Activated B cell treated with CpG ODN at 0.5 μM for 24 hours (primary cell): ENCODE data around the gene CELA3A. TPM values are rescaled to one million over a fixed set of nuclear protein-coding genes. Genes with fewer than 3 reads are reported as not detected.

ENCODE experiments used
- ATAC-seq: fragments of 200-7000 bp; cut with Tn5 transposase; one replicate; pipeline ENCODE4 v1.10.0; 2021; ENCODE audit warnings: low read depth, mild to moderate bottlenecking, moderate library complexity
- CTCF ChIA-PET: fragments of 350-600 bp; sonication (Branson Sonifier 250); formaldehyde crosslinking; loops from one replicate; lab custom pipeline; 2021; ENCODE audit warnings: antibody characterized with exemption; lab: Charles Lee
- POLR2A ChIA-PET: fragments of 350-600 bp; sonication (Branson Sonifier 250); formaldehyde crosslinking; loops from one replicate; lab custom pipeline; 2021; ENCODE audit warnings: antibody characterized with exemption; lab: Charles Lee
- DNase-seq: peaks from one replicate; pipeline ENCODE4 v3.0.0; 2022
- H3K27ac Mint-ChIP-seq: one replicate; pipeline ENCODE4 v1.8.0; 2020; ENCODE audit warnings: mixed read lengths
- H3K27me3 Mint-ChIP-seq: one replicate; pipeline ENCODE4 v1.8.0; 2021; ENCODE audit warnings: mixed read lengths
- H3K36me3 Mint-ChIP-seq: one replicate; pipeline ENCODE4 v1.8.0; 2021; ENCODE audit warnings: low read depth, mixed read lengths
- H3K4me1 Mint-ChIP-seq: one replicate; pipeline ENCODE4 v1.8.0; 2021; ENCODE audit warnings: mixed read lengths
- H3K4me3 Mint-ChIP-seq: one replicate; pipeline ENCODE4 v1.8.0; 2020; ENCODE audit warnings: mild to moderate bottlenecking, mixed read lengths
- H3K9me3 Mint-ChIP-seq: one replicate; pipeline ENCODE4 v1.8.0; 2020; ENCODE audit warnings: mixed read lengths
- intact Hi-C: fragments of 100-400 bp; cut with micrococcal nuclease; formaldehyde crosslinking; loops from one replicate; pipeline ENCODE4 v1.15.1; 2024
- total RNA-seq: library from RNA; stranded (reverse); gene quantifications from 2 replicates; pipeline ENCODE4 v1.2.3, GENCODE V29; 2022
- TF ChIP-seq, protein P1 (sequence below): fragments of 200-600 bp; IDR thresholded peaks from one replicate; pipeline ENCODE4 v1.8.0; 2022; ENCODE audit warnings: antibody characterized with exemption, mild to moderate bottlenecking

Gene CELA3A
- total RNA-seq, 1 donor from 2014 or later, result not detected

DNA sequence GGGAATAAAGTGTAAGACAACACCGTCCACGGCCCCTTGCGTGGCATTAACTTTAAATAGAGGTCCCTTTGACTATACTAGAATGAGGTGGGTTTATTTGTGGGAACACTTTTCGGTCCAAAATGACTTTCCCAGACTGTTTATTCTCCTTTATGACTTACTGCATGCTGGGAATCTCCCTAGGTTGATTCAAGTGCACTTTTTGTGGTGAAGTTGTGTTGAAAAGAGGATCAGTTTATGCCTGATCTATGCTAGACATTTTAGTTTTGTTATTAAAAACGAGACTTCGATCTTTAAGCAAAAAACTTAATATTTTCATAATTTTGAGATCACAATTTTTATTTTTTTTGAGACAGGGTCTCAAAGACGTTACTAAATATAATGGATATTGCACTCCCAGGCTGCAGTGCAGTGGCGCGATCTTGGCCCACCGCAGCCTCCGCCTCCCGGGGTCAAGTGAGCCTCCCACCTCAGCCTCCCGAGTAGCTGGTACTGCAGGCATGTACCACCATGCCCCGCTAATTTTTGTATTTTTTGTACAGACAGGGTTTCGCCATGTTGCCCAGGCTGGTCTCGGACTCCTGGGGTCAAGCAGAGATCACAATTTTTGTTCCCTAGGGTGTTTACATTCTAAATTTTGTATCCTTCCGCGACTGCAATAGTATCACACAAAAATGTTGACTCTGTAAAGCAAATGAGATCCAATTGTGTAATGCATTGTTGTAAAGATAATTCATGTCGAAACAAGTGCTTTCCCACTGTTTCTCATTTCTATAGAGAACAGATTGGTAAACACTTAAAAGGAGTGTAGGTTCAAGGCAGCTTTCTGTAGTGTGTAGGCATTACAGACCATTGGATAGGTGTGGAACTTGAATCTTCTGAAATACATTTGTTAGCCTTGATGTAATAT lies 52.7 kb downstream of the CELA3A start:
- Mint-ChIP-seq H3K27ac (peak overlapping the region; percentile 89), H3K27me3 (no peaks in the 10 kb centered on the region), H3K9me3 (no peaks in the 10 kb centered on the region), H3K36me3 (peaks cover 42% of the 10 kb centered on the region), H3K4me1 (peaks cover 55% of the 10 kb centered on the region), H3K4me3 (peak overlapping the region; percentile 95)
- TF ChIP-seq, protein P1, sequence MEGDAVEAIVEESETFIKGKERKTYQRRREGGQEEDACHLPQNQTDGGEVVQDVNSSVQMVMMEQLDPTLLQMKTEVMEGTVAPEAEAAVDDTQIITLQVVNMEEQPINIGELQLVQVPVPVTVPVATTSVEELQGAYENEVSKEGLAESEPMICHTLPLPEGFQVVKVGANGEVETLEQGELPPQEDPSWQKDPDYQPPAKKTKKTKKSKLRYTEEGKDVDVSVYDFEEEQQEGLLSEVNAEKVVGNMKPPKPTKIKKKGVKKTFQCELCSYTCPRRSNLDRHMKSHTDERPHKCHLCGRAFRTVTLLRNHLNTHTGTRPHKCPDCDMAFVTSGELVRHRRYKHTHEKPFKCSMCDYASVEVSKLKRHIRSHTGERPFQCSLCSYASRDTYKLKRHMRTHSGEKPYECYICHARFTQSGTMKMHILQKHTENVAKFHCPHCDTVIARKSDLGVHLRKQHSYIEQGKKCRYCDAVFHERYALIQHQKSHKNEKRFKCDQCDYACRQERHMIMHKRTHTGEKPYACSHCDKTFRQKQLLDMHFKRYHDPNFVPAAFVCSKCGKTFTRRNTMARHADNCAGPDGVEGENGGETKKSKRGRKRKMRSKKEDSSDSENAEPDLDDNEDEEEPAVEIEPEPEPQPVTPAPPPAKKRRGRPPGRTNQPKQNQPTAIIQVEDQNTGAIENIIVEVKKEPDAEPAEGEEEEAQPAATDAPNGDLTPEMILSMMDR, result no peak
- intact Hi-C loops, result loop anchor here (1.0 to 5.0 kb wide), 4 partner anchors 15 to 271 kb away; partner anchors contain the start of gene USP48
- POLR2A ChIA-PET, result interaction anchor here (0.7 to 22.8 kb wide), 14 partner anchors 13 to 761 kb away, joined by 3 to 659 read pairs (median 6); partner anchors contain the start of gene USP48
- ATAC-seq (no peak), DNase-seq (no peak)
- CTCF ChIA-PET, result interaction anchor here (1.3 to 2.5 kb wide), 2 partner anchors 29 to 31 kb away, joined by 3 to 16 read pairs; no protein-coding TSS in a partner anchor

DNA sequence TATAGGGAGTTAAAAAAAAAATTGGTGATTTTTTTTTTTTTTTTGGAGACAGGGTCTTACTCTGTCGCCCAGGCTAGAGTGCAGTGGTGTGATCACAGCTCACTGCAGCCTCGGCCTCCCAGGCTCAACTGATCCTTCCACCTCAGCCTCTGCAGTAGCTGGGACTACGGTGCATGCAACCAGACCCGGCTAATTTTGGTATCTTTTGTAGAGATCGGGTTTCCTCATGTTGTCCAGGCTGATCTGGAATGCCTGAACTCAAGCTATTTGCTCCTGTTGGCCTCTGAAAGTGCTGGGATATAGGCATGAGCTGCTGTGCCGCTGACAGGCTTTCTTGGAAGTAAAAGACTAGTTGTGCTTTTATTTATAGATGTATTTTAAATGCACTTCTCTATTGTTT lies 54.0 kb downstream of the CELA3A start:
- H3K9me3 Mint-ChIP-seq, result no peaks in the 10 kb centered on the region
- TF ChIP-seq, protein P1, result no peak
- intact Hi-C loops, result no loop called here
- peak overlapping the region; percentile 30 for H3K27ac Mint-ChIP-seq
- no peak for ATAC-seq
- POLR2A ChIA-PET, result interaction anchor here (0.7 to 22.8 kb wide), 7 partner anchors 8 to 587 kb away, joined by 3 to 659 read pairs (median 6); no protein-coding TSS in a partner anchor
- H3K36me3 Mint-ChIP-seq, result peaks cover 45% of the 10 kb centered on the region
- H3K4me3 Mint-ChIP-seq, result peak overlapping the region; percentile 49
- DNase-seq, result no peak
- peaks cover 65% of the 10 kb centered on the region for H3K4me1 Mint-ChIP-seq
- CTCF ChIA-PET, result interaction anchor here (0.7 kb wide), 1 partner anchor 37 kb away, joined by 3 read pairs; no protein-coding TSS in a partner anchor
- H3K27me3 Mint-ChIP-seq, result no peaks in the 10 kb centered on the region

DNA sequence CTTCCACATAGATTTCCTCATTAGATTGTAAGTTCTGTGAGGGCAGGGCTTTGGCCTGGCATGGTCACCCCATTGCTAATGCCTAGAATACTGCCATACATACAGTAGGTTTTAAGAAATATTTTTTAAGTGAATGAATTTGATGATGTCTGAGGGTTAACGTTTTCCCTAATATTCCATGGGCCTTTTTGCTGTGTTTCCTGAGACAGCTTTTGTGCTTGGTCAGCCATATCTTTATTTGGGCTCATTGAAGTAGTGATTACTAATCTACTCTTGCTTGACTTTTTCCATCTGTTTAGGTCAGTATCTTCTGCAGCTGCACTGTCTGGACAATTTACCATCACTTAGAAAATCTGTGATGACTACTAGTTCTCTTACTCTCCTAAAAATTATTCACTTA lies 54.6 kb downstream of the CELA3A start:
- DNase-seq (no peak), ATAC-seq (no peak)
- peaks cover 47% of the 10 kb centered on the region for H3K36me3 Mint-ChIP-seq
- H3K4me1 Mint-ChIP-seq, result peaks cover 71% of the 10 kb centered on the region
- TF ChIP-seq, protein P1, result no peak
- peak overlapping the region; percentile 38 for H3K27ac Mint-ChIP-seq
- H3K9me3 Mint-ChIP-seq, result no peaks in the 10 kb centered on the region
- CTCF ChIA-PET, result no interaction called here
- POLR2A ChIA-PET, result interaction anchor here (0.6 to 22.8 kb wide), 5 partner anchors 11 to 1570 kb away, joined by 6 to 659 read pairs (median 11); partner anchors contain the start of gene CAMK2N1
- peak overlapping the region; percentile 41 for H3K4me3 Mint-ChIP-seq
- intact Hi-C loops, result loop anchor here (2.0 kb wide), 1 partner anchor 19 kb away; no protein-coding TSS in a partner anchor
- H3K27me3 Mint-ChIP-seq, result no peaks in the 10 kb centered on the region

DNA sequence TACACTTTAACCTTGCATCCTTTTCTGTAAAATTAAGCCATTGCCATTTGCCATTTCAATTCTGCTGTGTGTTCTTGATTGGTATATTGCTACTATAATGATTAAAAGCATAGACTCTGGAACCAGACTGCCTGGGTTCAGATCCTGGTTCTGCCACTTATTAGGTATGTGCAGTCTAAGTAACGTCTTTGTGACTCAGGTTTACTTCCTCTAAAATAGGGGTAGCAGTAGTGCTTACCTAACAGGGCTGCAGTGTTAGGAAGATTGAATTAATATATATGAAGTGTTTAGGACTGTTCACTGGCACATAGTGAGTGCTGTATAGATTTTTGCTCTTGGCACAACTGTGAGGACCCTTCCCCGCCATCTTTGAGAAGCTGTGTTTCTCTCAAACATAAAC lies 55.5 kb downstream of the CELA3A start:
- Mint-ChIP-seq H3K36me3 (peaks cover 47% of the 10 kb centered on the region), H3K27me3 (no peaks in the 10 kb centered on the region), H3K27ac (peak overlapping the region; percentile 68), H3K4me1 (peaks cover 78% of the 10 kb centered on the region), H3K4me3 (peak overlapping the region; percentile 46), H3K9me3 (no peaks in the 10 kb centered on the region)
- CTCF ChIA-PET, result no interaction called here
- ATAC-seq, result no peak
- TF ChIP-seq, protein P1, result no peak
- intact Hi-C loops, result loop anchor here (2.0 kb wide), 1 partner anchor 18 kb away; no protein-coding TSS in a partner anchor
- no peak for DNase-seq
- POLR2A ChIA-PET, result interaction anchor here (22.8 kb wide), 1 partner anchor 29 kb away, joined by 659 read pairs; no protein-coding TSS in a partner anchor
